ENCODE measurements around the gene ANXA2. TPM values are rescaled to one million over a fixed set of nuclear protein-coding genes. Genes with fewer than 3 reads are reported as not detected.

The ANXA2 gene
- total and polyA plus RNA-seq, 2 donors, result 299 to 623 TPM

GRCh38 chr15:60426870-60427508 is 29.2 kb upstream of the ANXA2 start:
- WGBS, result 96% methylated on average over 2 of the region's 2 CpGs

GRCh38 chr15:60425461-60425860 is 27.7 kb upstream of the ANXA2 start:
- H3K4me1 ChIP-seq (ENCODE audit: control insufficient read depth in 2 of 2, insufficient read depth in 2 of 2, low read length in 2 of 2), result no peaks in the 10 kb centered on the region
- 97% methylated on average over 2 of the region's 2 CpGs for WGBS
- peaks cover 3 to 14% of the 10 kb centered on the region in 2 donors for H3K36me3 ChIP-seq (ENCODE audit: control insufficient read depth in 2 of 2, insufficient read depth in 2 of 2, low read length in 1 of 2)
- H3K9me3 ChIP-seq (ENCODE audit: control insufficient read depth in 2 of 2, insufficient read depth in 1 of 2, low read length in 1 of 2), result no peaks in the 10 kb centered on the region
- no peak for DNase-seq (ENCODE audit: low read depth in 6 of 9, low spot score in 9 of 9)
- H3K4me3 ChIP-seq (ENCODE audit: low read length in 2 of 2), result no peak overlapping the region
- no peak overlapping the region for H3K27ac ChIP-seq (ENCODE audit: low read depth in 1 of 2, low read length in 1 of 2)
- H3K27me3 ChIP-seq (ENCODE audit: control insufficient read depth in 2 of 2, insufficient read depth in 1 of 2, low read length in 1 of 2), result no peaks in the 10 kb centered on the region

More at GRCh38 chr15:60426870-60427508, 29.2 kb upstream of the ANXA2 start:
- H3K9me3 ChIP-seq (ENCODE audit: control insufficient read depth in 2 of 2, insufficient read depth in 1 of 2, low read length in 1 of 2), result no peaks in the 10 kb centered on the region
- peaks cover 7 to 20% of the 10 kb centered on the region in 2 donors for H3K36me3 ChIP-seq (ENCODE audit: control insufficient read depth in 2 of 2, insufficient read depth in 2 of 2, low read length in 1 of 2)
- no peak overlapping the region for H3K4me3 ChIP-seq (ENCODE audit: low read length in 2 of 2)
- no peak for DNase-seq (ENCODE audit: low read depth in 6 of 9, low spot score in 9 of 9)
- H3K4me1 ChIP-seq (ENCODE audit: control insufficient read depth in 2 of 2, insufficient read depth in 2 of 2, low read length in 2 of 2), result no peaks in the 10 kb centered on the region
- H3K27me3 ChIP-seq (ENCODE audit: control insufficient read depth in 2 of 2, insufficient read depth in 1 of 2, low read length in 1 of 2), result no peaks in the 10 kb centered on the region
- H3K27ac ChIP-seq (ENCODE audit: low read depth in 1 of 2, low read length in 1 of 2), result peak overlapping the region in 1 of 2 donors; percentile 12

GRCh38 chr15:60424006-60424405 is 26.2 kb upstream of the ANXA2 start:
- H3K4me1 ChIP-seq (ENCODE audit: control insufficient read depth in 2 of 2, insufficient read depth in 2 of 2, low read length in 2 of 2), result no peaks in the 10 kb centered on the region
- no peak overlapping the region for H3K4me3 ChIP-seq (ENCODE audit: low read length in 2 of 2)
- no peaks in the 10 kb centered on the region for H3K27me3 ChIP-seq (ENCODE audit: control insufficient read depth in 2 of 2, insufficient read depth in 1 of 2, low read length in 1 of 2)
- DNase-seq (ENCODE audit: low read depth in 6 of 9, low spot score in 9 of 9), result no peak
- no peaks in the 10 kb centered on the region for H3K9me3 ChIP-seq (ENCODE audit: control insufficient read depth in 2 of 2, insufficient read depth in 1 of 2, low read length in 1 of 2)
- H3K36me3 ChIP-seq (ENCODE audit: control insufficient read depth in 2 of 2, insufficient read depth in 2 of 2, low read length in 1 of 2), result peaks cover 3 to 14% of the 10 kb centered on the region in 2 donors
- H3K27ac ChIP-seq (ENCODE audit: low read depth in 1 of 2, low read length in 1 of 2), result no peak overlapping the region
- 100% methylated on average over 1 of the region's 1 CpG for WGBS

GRCh38 chr15:60423537-60423936 is 25.8 kb upstream of the ANXA2 start:
- WGBS, result 52% methylated on average over 2 of the region's 2 CpGs
- Histone ChIP-seq H3K4me1 (ENCODE audit: control insufficient read depth in 2 of 2, insufficient read depth in 2 of 2, low read length in 2 of 2) (no peaks in the 10 kb centered on the region), H3K4me3 (ENCODE audit: low read length in 2 of 2) (no peak overlapping the region), H3K9me3 (ENCODE audit: control insufficient read depth in 2 of 2, insufficient read depth in 1 of 2, low read length in 1 of 2) (no peaks in the 10 kb centered on the region), H3K36me3 (ENCODE audit: control insufficient read depth in 2 of 2, insufficient read depth in 2 of 2, low read length in 1 of 2) (peaks cover 3 to 14% of the 10 kb centered on the region in 2 donors), H3K27ac (ENCODE audit: low read depth in 1 of 2, low read length in 1 of 2) (no peak overlapping the region), H3K27me3 (ENCODE audit: control insufficient read depth in 2 of 2, insufficient read depth in 1 of 2, low read length in 1 of 2) (no peaks in the 10 kb centered on the region)
- peak in 2 of 9 donors; percentile 12 to 43 for DNase-seq (ENCODE audit: low read depth in 6 of 9, low spot score in 9 of 9)

- H3K27ac ChIP-seq (ENCODE audit: low read depth in 1 of 2, low read length in 1 of 2), result no peak overlapping the region
- DNase-seq (ENCODE audit: low read depth in 6 of 9, low spot score in 9 of 9), result no peak
Measured at GRCh38 chr15:60421544-60421943, 23.8 kb upstream of the ANXA2 start.

GRCh38 chr15:60420203-60420716 is 22.5 kb upstream of the ANXA2 start:
- Histone ChIP-seq H3K4me3 (ENCODE audit: low read length in 2 of 2) (no peak overlapping the region), H3K9me3 (ENCODE audit: control insufficient read depth in 2 of 2, insufficient read depth in 1 of 2, low read length in 1 of 2) (no peaks in the 10 kb centered on the region), H3K27ac (ENCODE audit: low read depth in 1 of 2, low read length in 1 of 2) (no peak overlapping the region), H3K4me1 (ENCODE audit: control insufficient read depth in 2 of 2, insufficient read depth in 2 of 2, low read length in 2 of 2) (no peaks in the 10 kb centered on the region), H3K36me3 (ENCODE audit: control insufficient read depth in 2 of 2, insufficient read depth in 2 of 2, low read length in 1 of 2) (peaks cover under 1 to 7% of the 10 kb centered on the region in 2 donors), H3K27me3 (ENCODE audit: control insufficient read depth in 2 of 2, insufficient read depth in 1 of 2, low read length in 1 of 2) (no peaks in the 10 kb centered on the region)
- over 99% methylated on average over 2 of the region's 2 CpGs for WGBS
- no peak for DNase-seq (ENCODE audit: low read depth in 6 of 9, low spot score in 9 of 9)

More at GRCh38 chr15:60421544-60421943, 23.8 kb upstream of the ANXA2 start:
- no peaks in the 10 kb centered on the region for H3K9me3 ChIP-seq (ENCODE audit: control insufficient read depth in 2 of 2, insufficient read depth in 1 of 2, low read length in 1 of 2)
- H3K27me3 ChIP-seq (ENCODE audit: control insufficient read depth in 2 of 2, insufficient read depth in 1 of 2, low read length in 1 of 2), result no peaks in the 10 kb centered on the region
- no peak overlapping the region for H3K4me3 ChIP-seq (ENCODE audit: low read length in 2 of 2)
- 96% methylated on average over 1 of the region's 1 CpG for WGBS
- H3K36me3 ChIP-seq (ENCODE audit: control insufficient read depth in 2 of 2, insufficient read depth in 2 of 2, low read length in 1 of 2), result peaks cover 3 to 14% of the 10 kb centered on the region in 2 donors
- H3K4me1 ChIP-seq (ENCODE audit: control insufficient read depth in 2 of 2, insufficient read depth in 2 of 2, low read length in 2 of 2), result no peaks in the 10 kb centered on the region

GRCh38 chr15:60419753-60420152 is 22.0 kb upstream of the ANXA2 start:
- peaks cover 0 to 6% of the 10 kb centered on the region in 2 donors for H3K36me3 ChIP-seq (ENCODE audit: control insufficient read depth in 2 of 2, insufficient read depth in 2 of 2, low read length in 1 of 2)
- no peaks in the 10 kb centered on the region for H3K9me3 ChIP-seq (ENCODE audit: control insufficient read depth in 2 of 2, insufficient read depth in 1 of 2, low read length in 1 of 2)
- H3K27ac ChIP-seq (ENCODE audit: low read depth in 1 of 2, low read length in 1 of 2), result no peak overlapping the region
- no peak overlapping the region for H3K4me3 ChIP-seq (ENCODE audit: low read length in 2 of 2)
- no peaks in the 10 kb centered on the region for H3K4me1 ChIP-seq (ENCODE audit: control insufficient read depth in 2 of 2, insufficient read depth in 2 of 2, low read length in 2 of 2)
- 97% methylated on average over 2 of the region's 2 CpGs for WGBS
- H3K27me3 ChIP-seq (ENCODE audit: control insufficient read depth in 2 of 2, insufficient read depth in 1 of 2, low read length in 1 of 2), result no peaks in the 10 kb centered on the region
- no peak for DNase-seq (ENCODE audit: low read depth in 6 of 9, low spot score in 9 of 9)

- H3K27me3 ChIP-seq (ENCODE audit: control insufficient read depth in 2 of 2, insufficient read depth in 1 of 2, low read length in 1 of 2), result no peaks in the 10 kb centered on the region
- no peak overlapping the region for H3K27ac ChIP-seq (ENCODE audit: low read depth in 1 of 2, low read length in 1 of 2)
- no peak for DNase-seq (ENCODE audit: low read depth in 6 of 9, low spot score in 9 of 9)
- 85% methylated on average over 3 of the region's 3 CpGs for WGBS
- no peaks in the 10 kb centered on the region for H3K4me1 ChIP-seq (ENCODE audit: control insufficient read depth in 2 of 2, insufficient read depth in 2 of 2, low read length in 2 of 2)
- H3K9me3 ChIP-seq (ENCODE audit: control insufficient read depth in 2 of 2, insufficient read depth in 1 of 2, low read length in 1 of 2), result no peaks in the 10 kb centered on the region
- H3K4me3 ChIP-seq (ENCODE audit: low read length in 2 of 2), result no peak overlapping the region
- H3K36me3 ChIP-seq (ENCODE audit: control insufficient read depth in 2 of 2, insufficient read depth in 2 of 2, low read length in 1 of 2), result peaks cover 0 to 6% of the 10 kb centered on the region in 2 donors
Measured at GRCh38 chr15:60418096-60418495, 20.3 kb upstream of the ANXA2 start.

- Histone ChIP-seq H3K27ac (ENCODE audit: low read depth in 1 of 2, low read length in 1 of 2) (no peak overlapping the region), H3K4me1 (ENCODE audit: control insufficient read depth in 2 of 2, insufficient read depth in 2 of 2, low read length in 2 of 2) (no peaks in the 10 kb centered on the region), H3K4me3 (ENCODE audit: low read length in 2 of 2) (no peak overlapping the region), H3K27me3 (ENCODE audit: control insufficient read depth in 2 of 2, insufficient read depth in 1 of 2, low read length in 1 of 2) (no peaks in the 10 kb centered on the region), H3K36me3 (ENCODE audit: control insufficient read depth in 2 of 2, insufficient read depth in 2 of 2, low read length in 1 of 2) (peaks cover 0 to 1% of the 10 kb centered on the region in 2 donors), H3K9me3 (ENCODE audit: control insufficient read depth in 2 of 2, insufficient read depth in 1 of 2, low read length in 1 of 2) (no peaks in the 10 kb centered on the region)
- WGBS, result 98% methylated on average over 4 of the region's 4 CpGs
- DNase-seq (ENCODE audit: low read depth in 6 of 9, low spot score in 9 of 9), result no peak
Measured at GRCh38 chr15:60417112-60417511, 19.3 kb upstream of the ANXA2 start.
